HG03139 (cell line): ENCODE measurements around the gene SRSF6.
"Not testable (repeated sequence)": the region's sequence is repeated elsewhere in the genome, so short reads cannot be mapped to it uniquely, and the experiment has no call there.

Source experiments
- ATAC-seq: cut with Tn5 transposase; IDR thresholded peaks from one replicate; pipeline ENCODE4 v1.9.1; 2021; ENCODE audit not compliant: unreplicated experiment

Gene SRSF6

DNA sequence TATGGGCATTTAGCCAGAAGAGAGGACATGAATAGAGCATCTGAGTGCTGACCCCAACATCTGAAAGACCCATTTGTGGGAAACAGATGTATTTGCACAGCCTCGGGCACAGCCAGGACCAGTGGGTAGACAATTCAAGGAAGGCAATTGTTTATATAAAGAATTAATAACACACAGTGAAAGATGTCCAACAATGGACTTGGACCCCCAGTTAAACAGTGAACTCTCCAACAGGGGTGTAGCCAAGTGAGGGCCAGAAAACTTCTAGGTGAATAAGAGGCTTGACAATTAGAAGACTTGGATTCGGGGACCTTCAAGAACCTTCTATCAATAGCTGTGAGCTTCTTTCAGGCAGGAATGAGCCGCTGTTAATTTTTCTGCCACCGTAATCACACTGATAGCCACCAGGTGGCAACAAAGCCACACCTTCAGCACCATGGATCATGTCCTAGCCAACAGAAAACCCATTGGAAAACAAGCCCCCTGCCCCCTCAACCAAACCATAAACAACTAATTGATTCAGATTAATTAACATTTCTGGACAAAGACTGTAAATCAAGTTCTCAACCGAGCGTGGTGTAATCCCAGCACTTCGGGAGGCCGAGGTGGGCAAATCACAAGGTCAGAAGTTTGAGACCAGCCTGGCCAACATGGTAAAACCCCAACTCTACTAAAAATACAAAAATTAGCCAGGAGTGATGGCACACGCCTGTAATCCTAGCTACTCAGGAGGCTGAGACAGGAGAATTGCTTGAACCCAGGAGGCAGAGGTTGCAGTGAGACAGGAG is 8.8 kb upstream of the SRSF6 start:
- no peak for ATAC-seq

DNA sequence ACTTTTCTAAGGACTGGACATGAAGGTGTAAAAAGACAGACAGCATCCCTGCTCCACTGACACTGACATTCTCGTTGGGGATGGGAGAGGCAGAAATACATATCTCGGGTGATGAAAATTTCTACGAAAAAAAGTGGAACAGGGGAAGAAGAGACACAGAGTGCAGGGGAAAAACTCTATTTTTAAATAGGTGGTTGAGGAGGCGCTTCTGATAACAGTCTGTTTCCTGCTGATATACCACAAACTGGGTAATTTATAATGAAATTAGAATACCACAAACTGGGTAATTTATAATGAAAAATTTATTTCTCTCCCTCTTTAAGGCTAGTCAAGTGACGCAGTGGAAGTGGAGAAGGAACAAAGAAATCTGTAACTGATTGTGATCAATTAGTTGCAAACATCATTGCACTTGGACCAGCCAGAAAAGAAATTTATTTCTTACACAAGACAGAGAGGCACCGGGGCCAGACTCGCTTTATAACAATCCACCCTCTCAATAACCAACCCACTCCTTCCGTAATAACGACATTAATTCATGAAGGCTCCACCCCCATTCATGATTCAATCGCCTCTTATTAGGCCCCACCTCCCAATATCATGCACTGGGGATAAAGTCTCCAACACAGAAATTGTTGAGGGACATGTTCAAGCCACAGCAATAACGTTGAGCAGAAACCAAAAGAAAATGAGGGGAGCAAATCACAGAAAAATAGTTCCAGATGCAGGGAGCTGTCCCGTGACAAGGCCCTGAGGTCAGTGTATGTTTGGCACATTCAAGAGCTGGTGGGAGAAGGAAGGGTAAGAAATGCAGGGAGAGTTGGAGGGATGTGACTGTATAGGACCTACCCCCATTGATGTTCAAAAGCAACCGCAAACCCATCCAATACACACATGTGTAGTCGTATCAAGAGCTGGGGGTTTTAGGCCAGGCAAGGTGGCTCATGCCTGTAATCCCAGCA is 6.6 kb upstream of the SRSF6 start:
- ATAC-seq: no peak

DNA sequence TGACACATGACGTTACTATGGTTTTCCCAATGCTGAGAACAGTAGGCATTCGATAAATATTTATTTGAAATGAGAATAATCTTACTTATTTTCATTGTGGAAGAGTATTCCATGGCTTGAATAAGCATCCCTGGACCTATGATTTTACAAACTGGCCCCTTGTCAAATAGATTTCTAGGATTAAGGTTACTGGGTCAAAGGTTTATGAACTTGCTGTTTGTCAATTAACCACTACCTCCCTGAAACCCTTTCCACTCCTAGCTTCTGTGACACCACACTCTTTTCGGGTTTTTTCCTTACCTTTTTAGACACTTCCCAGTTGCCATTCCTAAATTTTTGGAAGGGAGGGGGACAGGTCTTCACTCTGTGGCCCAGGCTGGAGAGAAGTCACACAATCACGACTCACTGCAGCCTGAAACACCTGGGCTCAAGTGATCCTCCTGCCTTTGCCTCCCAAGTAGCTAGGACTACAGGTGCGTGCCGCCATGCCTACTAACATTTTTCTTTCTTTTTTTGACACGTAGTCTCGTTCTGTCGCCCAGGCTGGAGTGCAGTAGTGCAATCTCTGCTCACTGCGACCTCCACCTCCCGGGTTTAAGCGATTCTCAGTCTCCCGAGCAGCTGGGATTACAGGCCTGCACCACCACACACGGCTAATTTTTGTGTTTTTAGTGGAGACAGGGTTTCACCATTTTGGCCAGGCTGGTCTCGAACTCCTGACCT is 5.1 kb upstream of the SRSF6 start:
- ATAC-seq: no peak

DNA sequence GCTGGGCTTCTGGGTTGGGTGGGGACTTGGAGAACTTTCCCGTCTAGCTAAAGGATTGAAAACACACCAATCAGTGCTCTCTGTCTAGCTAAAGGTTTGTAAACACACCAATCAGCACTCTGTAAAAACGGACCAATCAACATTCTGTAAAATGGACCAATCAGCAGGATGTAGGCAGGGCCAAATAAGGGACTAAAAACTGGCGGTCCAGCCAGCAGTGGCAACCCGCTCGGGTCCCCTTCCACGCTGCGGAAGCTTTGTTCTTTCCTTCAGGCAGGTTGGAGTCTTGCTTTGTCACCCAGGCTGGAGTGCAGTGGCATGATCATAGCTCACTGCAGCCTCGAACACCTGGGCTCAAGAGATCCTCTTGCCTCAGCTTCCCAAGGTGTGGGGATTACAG is 1.4 kb upstream of the SRSF6 start:
- not testable (repeated sequence) for ATAC-seq

DNA sequence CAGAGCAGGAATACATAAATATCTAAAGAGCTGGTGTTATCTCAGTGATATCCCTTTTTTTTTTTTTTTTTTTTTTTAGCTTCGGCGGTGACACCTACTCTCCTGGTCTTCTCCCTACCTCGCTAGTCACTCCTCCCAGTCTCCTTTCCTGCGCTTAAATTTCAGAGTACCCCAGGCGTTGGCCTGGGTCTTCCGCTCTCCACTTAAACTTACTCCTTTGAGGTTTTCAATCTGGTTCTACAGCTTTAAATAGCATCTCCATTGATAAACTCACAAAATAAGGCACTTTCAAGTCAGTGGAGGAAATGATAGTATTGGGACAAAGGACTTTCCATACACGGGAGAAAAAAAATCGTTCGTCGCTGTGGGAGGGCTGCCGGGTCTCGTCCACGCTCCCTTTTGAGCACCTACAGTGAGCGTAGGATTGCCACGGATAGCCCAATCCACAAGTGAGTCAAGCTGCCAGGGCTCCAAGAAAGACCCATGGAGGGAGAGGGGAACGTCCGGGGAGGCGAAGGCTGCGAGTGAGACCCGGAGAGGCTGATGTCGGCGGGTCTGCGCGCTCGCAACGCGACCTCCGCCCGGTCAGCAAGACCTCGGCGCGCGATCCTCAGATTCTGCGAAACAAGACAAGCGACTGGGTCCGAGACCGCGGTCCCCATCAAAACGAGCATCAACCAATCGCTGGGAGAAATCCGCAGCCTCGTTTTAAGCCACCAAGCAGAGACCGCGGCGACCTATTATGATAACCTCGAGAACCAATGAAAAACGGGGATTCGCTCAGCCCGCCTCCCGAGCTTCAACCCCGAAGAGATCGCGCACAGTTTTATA is 672 bp upstream of the SRSF6 start:
- ATAC-seq: peak; percentile 70

DNA sequence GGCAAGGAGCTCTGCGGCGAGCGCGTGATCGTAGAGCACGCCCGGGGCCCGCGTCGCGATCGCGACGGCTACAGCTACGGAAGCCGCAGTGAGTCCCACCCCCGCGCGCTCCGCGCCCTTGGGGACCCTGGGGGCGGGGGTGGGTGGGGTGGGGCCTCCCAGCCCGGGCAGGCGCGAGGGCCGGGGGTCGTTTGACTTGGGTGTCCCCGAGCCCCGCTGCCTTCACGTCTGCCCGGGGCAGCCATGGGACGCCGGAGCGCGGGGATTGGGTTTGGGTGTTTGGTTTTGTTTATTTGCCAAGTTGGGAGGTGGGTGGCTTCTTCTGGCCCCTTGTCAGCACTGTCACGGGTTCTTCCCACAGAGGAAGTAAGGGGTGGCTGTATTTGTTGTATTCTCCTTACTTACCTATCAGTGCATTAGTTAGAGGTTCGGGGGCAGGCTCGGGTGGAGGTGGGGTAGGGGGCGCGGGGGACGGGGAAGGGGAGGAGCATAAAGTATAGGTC is 777 bp downstream of the SRSF6 start:
- peak; percentile 17 for ATAC-seq

DNA sequence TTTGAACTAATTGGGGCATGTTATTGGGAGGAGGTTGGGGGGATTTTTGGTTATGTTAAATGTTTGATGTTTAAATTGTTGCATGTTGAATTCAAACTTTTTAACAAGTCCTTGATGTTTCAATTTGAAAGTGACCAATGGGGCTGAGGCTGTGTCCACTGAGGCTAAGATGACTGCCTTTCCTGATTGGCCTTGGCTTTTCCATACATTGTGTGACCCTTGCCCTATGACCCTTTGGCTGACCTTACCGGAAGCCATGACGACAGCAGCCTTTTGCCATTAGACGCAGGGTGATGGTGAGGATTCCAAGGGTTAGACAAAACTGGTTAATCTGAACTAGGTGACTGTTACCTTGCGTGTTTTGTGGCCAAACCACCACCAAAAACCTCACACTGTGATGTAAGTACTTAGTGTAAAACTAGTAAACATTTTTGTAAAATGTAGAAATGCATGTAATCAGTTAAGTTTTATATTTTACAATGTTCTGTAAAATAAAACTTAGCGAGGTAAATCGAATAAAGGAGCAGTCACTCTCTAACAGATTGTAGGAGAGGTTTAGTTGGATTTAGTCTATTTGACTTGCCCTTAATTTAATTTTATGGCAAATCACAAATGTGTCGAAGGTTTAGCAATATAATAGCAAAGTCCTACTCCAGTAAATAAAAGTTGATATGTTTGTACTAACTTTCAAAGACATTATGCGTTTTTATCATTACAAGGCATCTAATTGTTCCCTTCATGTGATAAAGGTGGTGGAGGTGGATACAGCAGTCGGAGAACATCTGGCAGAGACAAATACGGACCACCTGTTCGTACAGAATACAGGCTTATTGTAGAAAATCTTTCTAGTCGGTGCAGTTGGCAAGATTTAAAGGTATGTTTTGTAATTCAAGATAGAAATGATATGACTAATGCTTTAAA is 1.6 kb downstream of the SRSF6 start:
- no peak for ATAC-seq

DNA sequence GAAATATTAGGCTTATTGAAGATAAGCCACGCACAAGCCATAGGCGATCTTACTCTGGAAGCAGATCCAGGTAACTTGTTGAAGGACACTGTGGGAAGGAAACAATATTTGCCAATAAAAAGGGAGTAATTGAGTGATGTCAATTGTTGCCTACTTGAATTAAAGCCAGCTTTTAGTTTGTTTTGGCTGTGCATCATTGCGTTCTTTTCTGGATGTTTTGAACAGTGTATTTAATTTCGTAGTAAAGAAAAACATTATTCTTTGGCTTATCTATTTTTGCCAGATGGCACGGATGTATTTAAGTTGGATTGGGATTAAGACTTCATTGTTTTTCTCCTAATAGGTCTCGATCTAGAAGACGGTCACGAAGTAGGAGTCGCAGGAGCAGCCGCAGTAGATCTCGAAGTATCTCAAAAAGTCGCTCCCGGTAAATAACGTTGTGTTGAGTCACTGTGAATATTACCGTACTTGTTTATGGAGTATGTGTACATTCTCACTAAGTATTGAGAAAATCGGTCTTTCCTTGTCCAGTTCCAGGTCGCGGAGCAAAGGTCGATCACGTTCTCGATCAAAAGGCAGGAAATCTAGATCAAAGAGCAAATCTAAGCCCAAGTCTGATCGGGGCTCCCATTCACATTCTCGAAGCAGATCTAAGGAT is 2.6 kb downstream of the SRSF6 start:
- no peak for ATAC-seq

DNA sequence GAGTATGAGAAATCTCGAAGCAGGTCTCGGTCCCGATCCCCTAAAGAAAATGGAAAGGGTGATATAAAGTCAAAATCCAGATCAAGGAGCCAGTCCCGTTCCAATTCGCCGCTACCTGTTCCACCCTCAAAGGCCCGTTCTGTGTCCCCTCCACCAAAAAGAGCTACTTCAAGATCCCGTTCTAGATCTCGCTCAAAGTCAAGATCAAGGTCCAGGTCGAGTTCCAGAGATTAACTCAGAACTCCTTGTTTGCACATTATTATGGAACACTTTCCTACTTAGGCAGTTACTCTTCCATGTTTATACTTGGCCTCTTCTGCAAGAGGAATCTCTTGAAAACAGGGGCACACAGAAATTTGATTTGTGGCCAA is 3.1 kb downstream of the SRSF6 start:
- no peak for ATAC-seq

DNA sequence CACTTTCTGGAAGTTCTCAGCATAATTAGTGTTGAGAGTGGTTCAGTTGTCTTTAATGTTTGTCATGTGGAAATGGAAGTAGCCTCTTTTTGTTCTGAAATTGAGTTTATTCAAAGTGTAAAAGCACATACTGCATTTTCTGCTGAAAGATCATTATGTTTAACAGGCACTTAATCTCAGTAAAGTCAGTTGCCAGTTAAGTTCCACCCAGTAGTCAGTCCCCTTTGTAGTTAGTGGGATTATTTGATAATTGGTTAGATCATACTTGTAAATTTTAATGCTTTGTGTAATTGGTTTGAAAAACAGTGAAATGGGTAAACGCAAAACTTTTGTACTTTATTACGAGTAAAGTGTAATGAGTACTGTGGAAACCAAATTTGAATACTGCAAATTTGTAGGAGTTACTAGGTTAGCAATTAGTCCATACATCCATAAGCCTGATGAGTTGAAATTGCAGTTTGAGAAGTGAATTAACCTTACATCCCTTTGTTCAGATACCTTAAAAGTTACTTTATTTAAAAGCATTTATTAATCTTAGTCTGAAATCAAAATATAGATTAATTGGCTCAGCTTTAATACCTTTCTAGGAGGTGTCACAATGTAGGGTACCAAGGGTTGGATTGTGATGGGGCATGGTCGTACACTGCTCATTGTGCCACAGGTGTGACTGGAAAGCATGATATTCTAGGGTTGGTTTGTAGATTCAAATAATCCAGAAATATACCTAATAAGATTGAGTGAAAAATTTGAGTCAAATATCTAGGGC is 4.4 kb downstream of the SRSF6 start:
- no peak for ATAC-seq

DNA sequence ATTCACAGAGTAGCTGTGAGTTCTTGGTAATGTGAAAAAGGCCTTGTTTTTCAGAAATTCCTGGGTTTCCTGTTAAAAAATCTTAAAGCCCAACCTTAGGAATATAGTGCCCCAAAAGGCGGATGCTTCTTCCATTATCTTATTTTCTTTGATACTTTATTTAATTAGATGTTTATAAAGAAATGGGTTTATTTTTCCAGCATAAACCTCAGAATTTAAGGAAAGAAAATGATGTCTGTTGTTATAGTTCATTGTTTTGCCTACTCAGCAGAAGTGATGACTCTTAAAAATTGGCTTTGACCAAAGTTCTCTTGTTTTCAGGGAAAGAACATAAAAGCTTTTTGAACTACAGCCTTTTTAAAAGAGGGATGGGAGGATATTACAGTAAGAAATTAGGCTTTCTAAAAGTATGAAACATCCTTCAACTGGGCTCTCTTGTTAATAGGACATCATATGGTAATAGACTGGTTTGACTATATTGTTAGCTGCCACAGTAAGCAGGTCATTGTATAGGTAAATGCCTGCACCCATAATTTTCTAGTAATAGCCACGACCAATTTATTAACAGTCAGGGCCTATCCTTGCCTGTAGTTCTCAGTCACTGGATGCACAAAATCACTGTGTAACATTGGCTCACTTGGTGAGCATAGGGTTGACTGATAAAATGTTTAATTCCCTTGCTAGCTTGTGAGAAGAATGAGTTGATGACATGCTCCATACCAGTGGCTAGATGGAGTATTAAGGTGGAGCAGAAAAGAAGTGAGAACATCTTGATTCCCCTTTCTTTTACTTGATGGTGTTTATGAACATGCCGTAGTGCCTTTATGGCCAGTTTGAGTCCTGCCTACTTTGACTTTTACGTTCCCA is 5.2 kb downstream of the SRSF6 start:
- no peak for ATAC-seq

DNA sequence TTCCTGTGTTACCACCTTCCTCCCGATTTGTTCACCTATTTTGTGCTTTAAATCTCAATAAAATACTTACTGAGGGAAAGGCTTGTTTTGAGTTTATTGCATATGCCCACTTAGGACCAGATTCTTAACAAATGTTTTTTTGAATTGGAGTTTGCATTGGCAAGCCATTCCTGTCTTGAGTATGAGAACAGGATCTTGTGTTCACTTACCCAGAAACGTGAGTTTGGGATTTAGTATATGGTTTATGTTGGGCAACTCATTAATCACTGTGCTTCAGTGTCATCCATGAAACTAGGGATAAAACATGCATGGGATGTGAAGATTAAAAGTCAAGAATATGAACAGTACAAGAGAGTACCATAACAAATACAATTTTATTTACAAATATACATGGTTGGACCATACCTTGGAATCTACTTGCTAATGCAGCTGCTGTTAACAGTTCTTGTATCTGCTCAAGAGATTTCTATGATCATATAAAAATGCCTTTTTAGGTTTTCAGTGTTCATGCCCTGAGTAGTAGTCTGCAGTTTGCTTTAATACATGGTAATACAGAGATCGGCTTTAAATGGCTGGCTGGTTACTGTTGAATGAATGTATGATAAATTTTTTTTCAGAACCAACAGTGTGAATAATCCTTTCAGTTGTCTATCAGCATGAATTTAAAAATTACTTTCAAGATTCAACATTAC is 6.0 kb downstream of the SRSF6 start:
- ATAC-seq: no peak

DNA sequence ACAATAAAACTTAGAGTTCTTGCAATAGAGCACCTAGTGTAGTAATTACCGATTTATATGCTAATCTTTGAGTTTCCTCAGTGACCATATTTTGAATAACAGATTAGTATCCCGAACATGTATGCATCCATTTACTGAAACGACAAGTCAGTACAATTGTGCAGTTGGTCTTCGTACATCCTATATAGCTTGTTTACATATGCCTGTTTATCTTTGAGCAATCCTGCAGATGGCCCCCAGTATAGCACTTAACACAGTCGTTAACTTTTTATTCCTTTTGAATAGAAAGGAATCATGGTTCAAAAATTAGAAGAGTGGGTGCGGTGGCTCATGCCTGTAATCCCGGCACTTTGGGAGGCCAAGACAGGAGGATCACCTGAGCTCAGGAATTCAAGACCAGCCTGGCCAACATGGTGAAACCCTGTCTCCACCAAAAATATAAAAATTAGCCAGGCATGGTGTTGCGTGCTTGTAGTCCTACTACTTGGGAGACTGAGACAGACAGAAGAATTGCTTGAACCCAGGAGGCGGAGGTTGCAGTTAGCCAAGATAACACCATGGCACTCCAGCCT is 6.6 kb downstream of the SRSF6 start:
- ATAC-seq: no peak

DNA sequence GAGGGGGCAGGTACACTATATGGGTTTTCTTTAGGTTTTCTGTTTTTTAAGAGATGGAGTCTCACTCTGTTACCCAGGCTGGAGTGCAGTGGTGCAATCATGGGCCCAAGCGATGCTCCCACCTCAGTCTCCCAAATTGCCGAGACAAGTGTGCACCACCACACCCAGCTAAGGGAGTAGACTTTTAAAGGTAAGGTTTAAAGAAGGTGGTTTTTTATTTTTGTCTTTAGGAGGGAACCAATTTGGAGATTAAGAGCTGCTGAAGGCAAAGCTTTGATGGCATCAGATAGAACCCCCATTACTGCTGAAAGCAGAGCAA is 7.9 kb downstream of the SRSF6 start:
- no peak for ATAC-seq

DNA sequence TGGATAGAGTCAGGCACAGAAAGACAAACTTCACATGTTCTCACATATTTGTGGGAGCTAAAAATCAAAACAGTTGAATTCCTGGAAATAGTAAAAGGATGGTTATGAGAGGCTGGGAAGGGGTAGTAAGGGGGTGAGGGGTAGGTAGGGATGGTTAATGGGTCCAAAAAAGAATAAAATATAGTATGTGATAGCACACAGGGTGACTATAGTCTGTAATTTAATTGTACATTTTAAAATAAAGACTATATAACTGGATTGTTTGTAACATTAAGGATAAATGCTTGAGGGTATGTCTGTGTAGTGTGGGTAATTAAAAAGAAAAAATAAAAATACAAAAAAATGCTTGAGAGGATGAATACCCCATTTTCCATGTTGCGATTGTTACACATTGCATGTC is 9.9 kb downstream of the SRSF6 start:
- ATAC-seq: no peak

DNA sequence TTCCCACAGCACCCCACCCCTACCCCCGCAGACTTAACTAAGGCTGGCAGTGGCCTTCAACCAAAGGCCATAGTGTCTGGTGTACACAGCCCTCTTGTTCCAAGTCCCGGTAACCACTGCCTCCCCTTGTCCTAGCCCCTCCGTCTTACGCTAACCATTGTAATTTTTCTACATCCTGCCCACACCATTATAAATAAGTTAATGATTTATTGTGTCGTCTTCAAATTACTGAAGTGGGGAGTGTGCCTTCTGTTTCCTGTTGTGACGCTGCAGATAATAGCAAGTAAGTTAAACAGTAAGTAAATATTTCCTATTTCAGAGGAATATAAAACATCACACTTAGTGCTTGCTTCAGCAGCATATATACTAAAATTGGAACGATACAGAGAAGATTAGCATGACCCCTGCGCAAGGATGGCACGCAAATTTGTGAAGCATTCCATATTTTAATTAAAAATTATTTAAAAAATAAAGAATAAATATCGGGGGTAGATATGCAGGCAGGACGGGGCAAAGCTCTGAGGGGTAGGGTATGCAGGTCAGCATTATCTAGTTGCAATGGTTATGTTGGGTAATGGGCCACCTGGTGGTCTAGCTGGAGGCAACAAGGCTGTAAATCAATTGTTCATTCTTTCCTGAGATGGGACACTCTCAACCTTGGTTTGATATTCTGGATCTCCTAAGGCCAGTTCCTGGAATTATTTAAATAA is 15.1 kb downstream of the SRSF6 start:
- no peak for ATAC-seq
